Cardiac septum (tissue), 1 donor: ENCODE results near the gene RARRES2. TPM values are rescaled to one million over a fixed set of nuclear protein-coding genes. Genes with fewer than 3 reads are reported as not detected.
"Not testable (repeated sequence)": the region's sequence is repeated elsewhere in the genome, so short reads cannot be mapped to it uniquely, and the experiment has no call there.

Experiments used
- DNase-seq: peaks from one replicate; pipeline ENCODE4 v3.0.0-alpha.2; 2020; ENCODE audit warnings: low spot score
- intact Hi-C: fragments of 100-400 bp; cut with DNase I; formaldehyde crosslinking; loops from one replicate; pipeline ENCODE4 v1.14.0; 2022
- total RNA-seq: library from RNA; stranded (reverse); fragmentation: NEBNext Ultra II Directional; extraction: Animal tissue kit (Norgen Biotek cat#: 25700); gene quantifications from one replicate; pipeline ENCODE4 v1.2.1, GENCODE V29; 2021
- donor health status: DM: no; HTN: no; CAD: no.

Gene RARRES2
- total RNA-seq, 1 donor from 2014 or later, result 10.6 TPM

DNA sequence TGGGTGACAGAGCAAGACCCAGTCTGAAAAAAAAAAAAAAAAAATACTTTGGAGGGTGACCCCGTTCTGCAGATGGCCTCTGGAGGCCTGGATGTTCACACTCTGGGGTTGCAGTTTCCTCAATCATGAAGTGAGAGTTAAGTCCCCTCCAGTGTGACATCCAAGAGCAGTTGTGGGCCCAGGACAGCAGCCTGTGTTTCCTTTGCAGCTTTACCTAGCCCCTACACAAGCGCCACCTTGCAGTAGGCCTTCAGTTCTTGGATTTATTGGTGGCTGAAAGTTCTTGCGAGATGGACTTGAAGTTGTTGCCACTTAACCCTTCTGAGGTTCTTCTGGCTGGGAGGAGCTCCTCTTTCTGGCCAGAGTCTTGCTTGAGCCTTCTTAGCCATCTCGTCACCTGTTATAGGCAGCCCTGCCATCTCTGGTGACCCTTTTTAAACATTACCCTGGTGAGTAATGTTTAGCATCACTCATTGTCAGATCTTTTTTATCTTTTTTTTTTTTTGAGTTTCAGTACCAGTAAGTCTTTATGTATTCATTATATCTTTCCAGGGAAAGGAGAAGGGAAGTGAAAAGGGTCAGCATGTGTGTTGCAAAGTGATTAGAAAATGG is 14.7 kb downstream of the RARRES2 start:
- intact Hi-C loops, result no loop called here

DNA sequence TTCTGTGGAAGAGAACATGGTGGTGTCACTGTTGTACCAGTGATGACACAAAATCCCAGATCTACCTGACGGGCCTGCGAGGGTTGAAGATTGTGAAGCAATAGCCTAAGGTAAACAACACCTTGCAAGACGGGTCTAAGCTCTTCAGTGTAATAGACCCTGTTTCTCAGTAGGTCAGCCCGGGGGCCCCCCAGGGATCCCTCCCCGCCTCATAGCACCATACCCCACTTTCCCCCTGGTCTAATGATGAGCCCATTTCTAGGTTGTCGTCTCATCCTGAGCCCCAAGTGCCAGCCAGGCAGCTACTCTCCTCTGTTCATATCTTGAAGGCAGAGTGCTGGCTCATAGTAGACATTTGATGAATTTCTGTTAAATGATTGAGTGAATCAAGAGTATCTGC is 15.5 kb downstream of the RARRES2 start:
- intact Hi-C loops, result no loop called here
- no peak for DNase-seq

More for the DNA sequence above, 14.7 kb downstream of the RARRES2 start:
- no peak for DNase-seq

DNA sequence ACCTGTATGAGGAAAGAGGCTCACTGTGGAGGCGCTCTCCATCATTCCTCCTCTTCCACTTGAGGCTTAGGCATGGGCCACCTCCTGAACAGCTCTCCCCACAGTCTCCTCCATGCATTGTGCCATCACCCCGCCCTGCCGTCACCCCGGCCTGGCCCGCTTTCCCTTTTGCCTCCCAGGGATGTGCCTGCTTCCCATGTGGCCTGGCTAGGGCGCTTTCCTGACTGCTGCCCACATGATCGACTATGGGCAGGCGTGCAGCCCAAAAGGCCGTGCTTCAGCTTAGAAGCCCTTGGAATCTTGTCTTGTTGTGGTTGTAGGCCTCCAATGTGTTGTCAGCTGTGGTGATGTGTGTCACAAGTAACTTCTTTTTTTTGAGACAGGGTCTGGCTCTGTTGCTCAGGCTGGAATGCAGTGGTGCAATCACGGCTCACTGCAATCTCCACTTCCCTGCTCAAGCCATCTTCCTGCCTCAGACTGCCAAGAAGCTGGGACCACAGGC is 16.3 kb downstream of the RARRES2 start:
- no peak for DNase-seq
- intact Hi-C loops, result no loop called here

DNA sequence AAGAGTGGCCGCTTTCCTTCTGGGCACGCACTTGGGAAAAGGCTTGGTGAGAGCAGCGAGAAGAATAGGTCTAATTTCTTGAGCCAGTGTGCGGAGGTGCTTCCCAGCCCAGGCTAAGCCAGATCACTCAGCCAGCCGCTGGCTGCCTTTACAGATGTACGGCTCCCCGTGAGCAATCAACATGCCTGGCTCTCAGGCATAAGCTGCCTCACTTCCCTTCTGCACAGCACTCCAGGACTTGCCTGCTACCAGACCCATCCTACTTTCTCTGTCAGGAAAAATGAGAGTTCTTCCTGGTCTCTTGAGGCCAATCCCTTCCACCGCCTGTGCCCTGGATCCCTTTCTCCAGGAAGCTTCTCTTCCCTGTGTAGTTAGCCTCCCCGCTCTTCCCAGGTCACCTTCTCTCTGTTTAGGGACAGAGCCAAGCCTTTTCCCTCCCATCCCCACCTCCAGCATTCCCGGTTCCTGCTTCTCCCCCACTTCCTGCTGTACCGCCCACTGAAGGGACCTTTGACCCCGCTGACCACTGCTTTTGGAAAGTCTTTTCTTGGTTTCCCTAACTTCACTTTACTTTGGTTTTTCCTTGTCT is 17.0 kb downstream of the RARRES2 start:
- no peak for DNase-seq
- intact Hi-C loops, result no loop called here

DNA sequence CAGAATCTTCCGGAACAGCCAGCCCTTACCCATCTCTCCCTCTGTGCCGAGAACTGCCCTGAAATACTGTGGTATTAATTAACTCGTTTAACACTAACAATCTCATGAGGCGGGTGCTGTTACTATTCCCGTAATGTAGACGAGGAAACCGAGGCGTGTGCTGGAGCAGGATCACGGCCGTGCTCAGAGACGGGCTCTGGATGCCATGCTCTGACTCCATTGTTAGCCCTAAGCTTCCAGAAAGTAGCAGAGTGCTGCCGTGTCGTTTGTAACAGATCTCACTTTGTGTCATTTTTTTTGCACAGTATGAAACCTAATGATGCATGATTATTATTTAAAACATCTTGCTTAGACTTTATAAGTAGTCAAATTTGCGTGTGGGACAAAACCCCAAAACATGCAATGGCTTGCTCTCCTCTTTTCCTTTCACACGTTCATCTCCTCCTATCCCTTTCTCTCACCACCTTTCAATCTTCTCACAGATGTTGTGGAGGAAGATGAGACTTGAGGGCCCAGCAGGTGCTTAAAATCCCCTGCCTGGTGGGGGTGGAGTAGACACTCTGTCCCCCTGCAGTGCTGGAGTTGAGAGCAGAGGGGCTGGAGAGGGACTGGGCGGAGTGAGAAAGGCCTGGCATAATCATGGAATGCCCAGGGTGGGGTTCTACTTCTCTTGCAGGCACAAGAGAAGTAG is 17.6 kb downstream of the RARRES2 start:
- no peak for DNase-seq
- intact Hi-C loops, result no loop called here

DNA sequence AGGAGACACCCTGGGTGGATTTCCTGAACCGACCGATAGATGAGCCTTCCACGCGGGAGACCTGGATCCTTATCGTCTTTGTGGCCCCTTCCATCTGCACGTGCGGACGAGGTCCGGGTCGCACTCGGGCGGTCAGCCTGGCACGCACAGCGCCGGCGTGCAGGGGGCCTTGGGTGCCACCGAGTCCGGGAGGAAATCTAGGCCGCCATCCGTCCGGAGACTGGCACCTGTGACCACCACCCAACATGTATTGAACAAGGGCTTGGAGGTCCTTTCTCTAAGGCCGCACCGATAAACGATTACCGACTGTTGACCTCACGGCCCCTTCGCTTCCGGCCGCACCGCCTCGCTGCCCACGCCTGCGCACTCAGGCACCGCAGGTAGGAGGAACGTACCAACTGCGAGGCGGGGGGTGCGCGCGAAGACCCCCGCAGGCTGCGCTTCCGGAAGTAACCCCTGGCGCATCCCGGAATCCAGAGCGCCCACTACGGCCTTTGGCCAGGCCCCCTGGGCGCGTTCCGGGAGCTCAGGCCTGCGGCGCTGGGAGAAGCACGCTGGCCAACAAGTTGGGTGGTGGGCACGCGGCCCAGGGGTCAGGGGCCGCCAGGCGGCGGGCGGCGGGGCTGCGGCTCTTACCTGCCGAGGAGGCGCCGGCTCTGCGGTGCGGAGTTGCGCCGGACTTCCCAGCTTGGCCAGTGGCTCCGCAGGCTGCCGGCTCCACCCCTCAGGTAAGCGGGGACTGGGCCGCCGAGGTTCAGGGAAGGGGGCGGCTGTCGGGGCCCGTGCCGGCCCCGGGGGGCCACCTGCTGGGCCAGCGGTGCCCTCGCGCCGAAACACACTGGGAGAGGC is 18.4 kb downstream of the RARRES2 start, which contains the start of the genes ACTR3C and LRRC61:
Gene ACTR3C (minus strand): TSS at position 713 of the 849 bp plus-strand sequence. CDS start 28,249 bp downstream, outside the sequence.
Gene LRRC61 (plus strand): TSS at position 523 of the 849 bp plus-strand sequence. CDS start 13,507 bp downstream, outside the sequence.
- DNase-seq, result peak; percentile 80
- intact Hi-C loops, result no loop called here

DNA sequence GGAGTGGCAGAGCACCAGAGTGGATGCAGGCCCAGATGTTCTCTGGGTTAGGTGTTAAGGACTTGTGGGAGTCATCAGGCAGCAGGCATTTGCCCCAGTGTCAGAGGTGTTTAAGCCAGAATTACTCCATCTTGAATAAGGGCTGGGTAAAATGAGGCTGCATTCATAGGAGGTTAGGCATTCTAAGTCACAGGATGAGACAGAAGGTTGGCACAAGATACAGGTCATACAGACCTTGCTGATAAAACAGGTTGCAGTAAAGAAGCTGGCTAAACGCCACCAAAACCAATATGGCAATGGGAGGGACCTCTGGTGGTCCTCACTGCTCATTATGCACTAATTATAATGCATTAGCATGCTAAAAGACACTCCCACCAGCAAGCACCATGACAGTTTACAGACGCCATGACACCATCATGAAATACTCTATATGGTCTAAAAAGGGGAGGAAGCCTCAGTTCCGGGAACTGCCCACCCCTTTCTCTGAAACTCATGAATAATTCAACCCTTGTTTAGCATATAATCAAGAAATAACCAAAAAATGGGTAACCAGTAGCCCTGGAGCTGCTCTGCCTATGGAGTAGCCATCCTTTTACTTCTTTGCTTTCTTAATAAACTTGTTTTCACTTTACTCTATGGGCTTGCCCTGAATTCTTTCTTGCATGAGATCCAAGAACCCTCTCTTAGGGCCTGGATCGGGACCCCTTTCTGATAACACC is 19.2 kb downstream of the RARRES2 start:
- intact Hi-C loops, result no loop called here
- no peak for DNase-seq

DNA sequence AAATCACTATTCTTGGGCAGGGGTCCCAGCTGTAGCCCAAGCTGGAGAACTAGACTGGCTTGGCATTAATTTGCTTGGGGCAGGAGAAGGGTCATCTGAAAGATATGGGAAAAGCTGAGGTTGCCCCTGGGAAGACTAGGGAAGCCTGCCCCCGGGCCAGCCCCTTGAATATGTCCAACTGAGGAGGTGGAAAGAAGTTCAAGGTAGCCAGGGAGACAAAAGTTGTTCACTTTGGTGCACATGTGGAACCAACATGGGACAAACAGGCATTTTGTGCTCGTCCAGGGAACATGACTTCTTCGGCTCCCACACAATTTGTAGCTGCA is 19.7 kb downstream of the RARRES2 start:
- DNase-seq, result peak; percentile 12
- intact Hi-C loops, result no loop called here

DNA sequence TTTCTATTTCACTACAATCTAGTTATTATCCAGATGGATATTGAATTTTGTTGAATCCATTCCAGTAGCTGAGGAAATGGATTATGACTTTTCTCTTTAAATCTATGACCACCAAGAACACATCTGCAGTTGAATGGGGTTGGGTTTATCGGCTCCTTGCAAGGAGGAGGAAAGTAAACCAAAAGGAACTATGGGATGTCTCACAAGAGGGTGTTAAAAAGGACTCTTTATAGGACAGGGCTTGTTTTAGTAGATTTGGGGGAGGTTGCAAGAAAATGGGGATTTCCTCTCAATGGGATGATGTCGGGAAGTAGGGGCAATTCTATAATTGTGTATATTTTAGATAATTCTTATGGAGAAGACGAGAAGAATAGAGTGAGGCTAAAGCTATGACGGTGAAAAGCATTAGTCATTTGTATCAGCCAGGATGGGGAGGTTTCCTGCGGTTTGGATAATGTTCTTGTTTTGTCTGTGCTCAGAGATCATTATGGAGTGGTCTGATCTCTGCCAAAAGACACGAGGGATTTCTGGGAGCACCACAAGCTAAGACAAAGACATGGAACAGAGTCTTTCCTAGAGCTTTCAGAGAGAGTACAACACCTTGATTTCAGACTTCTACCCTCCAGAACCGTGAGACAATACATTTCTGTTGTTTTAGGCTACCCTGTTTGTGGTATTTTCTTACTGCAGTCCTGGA is 23.5 kb downstream of the RARRES2 start:
- DNase-seq, result no peak

DNA sequence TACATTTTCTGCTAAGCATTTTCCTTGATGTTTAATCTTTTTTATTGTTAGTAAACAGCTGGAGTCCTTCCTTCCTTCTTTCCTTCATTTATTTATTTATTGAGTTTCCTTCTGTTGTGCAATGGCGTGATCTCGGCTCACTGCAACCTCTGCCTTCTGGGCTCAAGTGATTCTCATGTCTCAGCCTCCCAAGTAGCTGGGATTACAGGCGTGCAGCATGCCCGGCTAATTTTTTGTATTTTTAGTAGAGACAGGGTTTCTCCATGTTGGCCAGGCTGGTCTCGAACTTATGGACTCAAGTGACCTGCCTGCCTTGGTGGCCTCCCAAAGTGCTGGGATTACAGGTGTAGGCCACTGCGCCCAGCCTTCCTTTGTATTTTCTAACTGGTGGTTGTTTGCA is 24.4 kb downstream of the RARRES2 start:
- intact Hi-C loops, DNase-seq: not testable (repeated sequence)

More for the DNA sequence above, 23.5 kb downstream of the RARRES2 start:
- intact Hi-C loops, result no loop called here

DNA sequence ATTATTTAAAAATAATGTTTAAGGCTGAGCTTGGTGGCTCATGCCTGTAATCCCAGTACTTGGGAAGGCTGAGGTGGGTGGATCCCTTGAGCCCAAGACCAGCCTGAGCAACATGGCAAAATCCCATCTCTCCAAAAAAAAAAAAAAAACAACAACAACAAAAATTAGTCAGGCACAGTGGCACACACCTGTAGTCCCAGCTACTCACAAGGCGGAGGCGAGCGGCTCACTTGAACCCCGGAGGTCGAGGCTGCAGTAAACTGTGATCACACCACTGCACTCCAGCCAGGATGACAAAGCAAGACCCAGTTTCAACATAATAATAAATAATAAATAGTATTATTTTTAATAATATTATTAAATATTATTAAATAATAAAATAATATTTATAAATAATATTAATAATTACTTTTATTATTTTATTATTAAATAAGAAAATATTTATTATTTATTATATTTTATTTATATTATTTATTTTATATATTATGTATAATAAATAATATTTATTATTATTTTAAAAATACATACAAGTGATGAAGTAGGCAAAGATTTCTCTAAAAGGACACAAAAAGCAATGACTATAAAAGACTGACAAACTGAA is 26.7 kb downstream of the RARRES2 start:
- no peak for DNase-seq
- intact Hi-C loops, result no loop called here

DNA sequence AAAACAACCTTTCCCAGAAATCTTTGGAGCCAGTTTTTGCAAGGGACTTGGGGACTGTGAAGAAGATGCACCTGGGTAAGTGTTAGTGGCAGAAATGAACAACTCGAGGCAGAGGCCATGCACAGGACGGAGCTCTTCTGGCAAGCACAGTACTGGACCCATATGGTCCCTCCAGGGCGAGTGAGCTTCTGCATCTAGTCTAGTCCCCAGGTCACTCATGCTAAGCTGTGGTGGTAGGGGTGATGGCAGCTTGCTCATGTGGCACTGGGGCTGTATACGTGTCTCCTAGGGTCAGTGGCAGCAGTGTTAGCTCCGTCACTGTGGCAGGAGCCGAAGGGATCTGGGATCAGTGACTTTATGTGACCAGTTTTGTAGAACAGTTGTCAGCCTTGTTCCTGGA is 27.6 kb downstream of the RARRES2 start:
- DNase-seq, result no peak
- intact Hi-C loops, result no loop called here

DNA sequence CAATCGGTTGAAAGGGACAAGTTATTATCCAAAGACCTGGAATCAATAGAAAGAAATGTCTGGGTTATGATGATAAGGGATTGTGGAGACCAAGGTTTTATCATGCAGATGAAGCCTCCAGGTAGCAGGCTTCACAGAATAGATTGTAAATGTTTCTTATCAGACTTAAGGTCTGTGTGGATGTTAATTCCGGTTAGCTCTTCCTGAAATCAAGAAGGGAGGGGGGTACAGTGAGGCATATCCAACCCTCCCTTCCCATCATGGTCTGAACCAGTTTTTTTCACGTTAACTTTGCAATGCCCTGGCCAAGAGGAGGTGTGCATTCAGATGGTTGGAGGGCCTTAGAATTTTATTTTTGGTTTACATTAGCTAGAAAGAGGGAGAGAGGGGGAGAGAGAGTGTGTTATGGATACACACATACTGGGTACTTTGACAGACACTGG is 28.0 kb downstream of the RARRES2 start:
- intact Hi-C loops, result no loop called here
- DNase-seq, result no peak

DNA sequence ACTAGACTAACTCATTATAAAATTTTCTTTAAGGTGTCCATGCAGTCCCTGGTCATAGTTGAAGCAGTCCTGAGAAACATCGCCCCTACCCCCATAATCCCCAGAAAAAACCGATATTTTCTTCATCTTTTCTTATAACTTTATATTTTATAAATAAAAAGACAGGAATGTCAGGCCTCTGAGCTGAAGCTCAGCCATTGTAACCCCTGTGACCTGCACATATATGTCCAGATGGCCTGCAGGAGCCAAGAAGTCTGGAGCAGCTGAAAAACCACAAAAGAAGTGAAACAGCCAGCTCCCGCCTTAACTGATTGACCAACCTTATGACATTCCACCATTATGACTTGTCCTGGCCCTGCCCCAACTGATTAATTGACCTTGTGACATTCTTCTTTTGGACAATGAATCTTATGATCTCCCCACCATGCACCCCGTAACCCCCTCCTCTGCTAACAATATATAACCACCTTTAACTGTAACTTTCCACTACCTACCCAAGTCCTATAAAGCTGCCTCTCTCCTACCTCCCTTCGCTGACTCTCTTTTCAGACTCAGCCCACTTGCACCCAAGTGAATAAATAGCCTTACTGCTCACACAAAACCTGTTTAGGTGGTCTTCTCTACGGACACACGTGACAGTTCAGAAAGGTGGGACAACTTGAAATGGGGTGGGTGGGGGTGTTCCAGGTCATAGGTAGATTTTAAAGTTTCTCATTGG is 28.6 kb downstream of the RARRES2 start:
- intact Hi-C loops, result not testable (repeated sequence)

DNA sequence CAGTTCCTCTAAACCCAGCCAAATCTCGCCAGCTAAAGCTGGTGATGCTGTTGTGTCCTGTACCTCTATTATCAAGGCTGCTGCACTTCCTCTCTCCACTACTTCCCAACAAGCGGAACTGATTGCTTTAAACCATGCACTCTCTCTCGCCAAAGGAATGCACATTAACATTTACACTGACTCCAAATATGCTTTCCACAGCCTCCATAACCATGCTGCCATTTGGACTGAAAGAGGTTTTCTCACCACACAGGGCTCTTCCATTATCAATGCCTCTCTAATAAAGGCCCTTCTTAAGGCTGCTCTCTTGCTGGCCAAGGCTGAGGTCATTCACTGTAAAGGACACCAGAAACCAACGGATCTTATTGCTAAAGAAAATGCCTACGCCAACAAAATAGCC is 29.7 kb downstream of the RARRES2 start:
- intact Hi-C loops, result no loop called here
- no peak for DNase-seq

More for the DNA sequence above, 28.6 kb downstream of the RARRES2 start:
- DNase-seq, result not testable (repeated sequence)

DNA sequence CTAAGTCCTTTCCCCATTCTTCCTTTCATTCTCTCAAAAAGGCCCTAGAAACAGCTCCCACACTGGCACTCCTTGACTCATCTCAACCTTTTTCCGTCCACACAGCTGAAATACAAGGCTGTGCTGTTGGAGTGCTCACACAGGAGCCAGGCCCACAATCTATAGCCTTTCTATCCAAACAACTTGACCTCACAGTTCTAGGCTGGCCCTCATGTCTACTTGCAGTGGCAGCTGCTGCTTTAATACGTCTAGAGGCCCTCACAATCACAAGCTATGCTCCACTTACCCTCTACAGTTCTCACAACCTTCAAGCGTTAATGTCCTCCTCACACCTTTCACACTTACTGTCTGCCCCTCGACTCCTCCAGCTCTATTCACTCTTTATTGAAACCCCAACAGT is 30.3 kb downstream of the RARRES2 start:
- intact Hi-C loops, result no loop called here
- no peak for DNase-seq

DNA sequence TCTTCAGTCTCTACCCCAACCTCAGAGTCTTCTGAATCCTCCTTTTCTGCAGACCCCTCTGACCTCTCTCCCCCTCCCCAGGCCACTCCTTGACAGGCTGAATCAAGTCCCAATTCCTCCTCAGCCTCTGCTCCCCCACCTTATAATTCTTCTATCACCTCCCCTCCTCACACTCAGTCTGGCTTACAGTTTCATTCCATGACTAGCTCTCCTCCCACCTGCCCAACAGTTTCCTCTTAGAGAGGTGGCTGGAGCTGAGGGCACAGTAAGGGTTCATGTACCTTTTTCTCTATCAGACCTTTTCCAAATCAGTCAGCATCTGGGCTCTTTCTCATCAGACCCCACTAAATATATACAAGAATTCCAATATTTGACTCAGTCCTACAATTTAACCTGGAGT is 32.9 kb downstream of the RARRES2 start:
- DNase-seq, result no peak
- intact Hi-C loops, result no loop called here

DNA sequence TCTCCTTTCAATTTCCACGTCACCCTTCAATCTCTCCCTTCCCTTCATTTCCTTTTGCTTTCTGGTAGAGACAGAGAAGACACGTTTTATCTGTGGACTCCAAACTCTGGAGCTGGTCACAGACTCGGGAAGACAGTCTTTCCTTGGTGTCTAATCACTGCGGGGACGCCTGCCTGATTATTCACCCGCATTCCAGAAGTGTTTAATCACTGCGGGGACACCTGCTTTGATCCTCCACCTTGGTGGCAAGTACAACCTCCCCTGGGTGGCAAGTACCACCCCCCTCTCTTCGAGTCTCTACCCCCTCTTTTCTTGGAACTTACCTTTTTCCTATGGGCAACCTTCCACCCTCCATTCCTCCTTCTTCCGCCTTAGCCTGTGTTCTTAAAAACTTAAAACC is 33.5 kb downstream of the RARRES2 start:
- DNase-seq, result no peak
- intact Hi-C loops, result no loop called here
